Activated T-cell treated with anti-CD3 and anti-CD28 coated beads for 24 hours (primary cell): ENCODE data around the gene MRPS34.

ENCODE experiments used
- DNase-seq: peaks from one replicate; pipeline ENCODE4 v3.0.0-alpha.2; 2020; ENCODE audit warnings: low read depth

MRPS34 gene

GRCh38 chr16:1781758-1782407, 8.9 kb upstream of the MRPS34 start:
- DNase-seq, result no peak

DNA sequence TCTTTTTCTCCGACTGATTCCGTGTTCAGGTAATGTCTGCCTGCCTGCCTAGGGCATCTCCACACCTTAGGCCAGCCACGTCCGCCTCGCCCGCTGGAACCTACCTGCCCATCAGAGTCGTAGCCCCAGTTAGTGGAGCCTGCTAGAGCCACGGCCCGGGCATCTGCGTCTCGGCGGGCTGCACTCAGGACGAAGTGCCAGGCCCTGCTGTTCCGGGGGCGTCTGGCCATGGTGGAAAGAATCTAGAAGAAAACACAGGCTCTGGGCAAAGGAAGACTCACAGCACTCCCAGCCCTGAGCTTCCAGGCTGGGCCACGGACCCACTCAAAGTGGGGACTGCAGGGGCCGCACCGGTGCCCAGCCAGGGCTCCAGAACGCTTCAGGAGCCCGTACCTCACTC, 8.3 kb upstream of the MRPS34 start:
- DNase-seq, result no peak

GRCh38 chr16:1780677-1781072, 7.7 kb upstream of the MRPS34 start:
- DNase-seq, result no peak

- no peak for DNase-seq
Measured at GRCh38 chr16:1779741-1780676, 7.1 kb upstream of the MRPS34 start.

GRCh38 chr16:1779234-1779701, 6.3 kb upstream of the MRPS34 start:
- DNase-seq, result no peak

DNA sequence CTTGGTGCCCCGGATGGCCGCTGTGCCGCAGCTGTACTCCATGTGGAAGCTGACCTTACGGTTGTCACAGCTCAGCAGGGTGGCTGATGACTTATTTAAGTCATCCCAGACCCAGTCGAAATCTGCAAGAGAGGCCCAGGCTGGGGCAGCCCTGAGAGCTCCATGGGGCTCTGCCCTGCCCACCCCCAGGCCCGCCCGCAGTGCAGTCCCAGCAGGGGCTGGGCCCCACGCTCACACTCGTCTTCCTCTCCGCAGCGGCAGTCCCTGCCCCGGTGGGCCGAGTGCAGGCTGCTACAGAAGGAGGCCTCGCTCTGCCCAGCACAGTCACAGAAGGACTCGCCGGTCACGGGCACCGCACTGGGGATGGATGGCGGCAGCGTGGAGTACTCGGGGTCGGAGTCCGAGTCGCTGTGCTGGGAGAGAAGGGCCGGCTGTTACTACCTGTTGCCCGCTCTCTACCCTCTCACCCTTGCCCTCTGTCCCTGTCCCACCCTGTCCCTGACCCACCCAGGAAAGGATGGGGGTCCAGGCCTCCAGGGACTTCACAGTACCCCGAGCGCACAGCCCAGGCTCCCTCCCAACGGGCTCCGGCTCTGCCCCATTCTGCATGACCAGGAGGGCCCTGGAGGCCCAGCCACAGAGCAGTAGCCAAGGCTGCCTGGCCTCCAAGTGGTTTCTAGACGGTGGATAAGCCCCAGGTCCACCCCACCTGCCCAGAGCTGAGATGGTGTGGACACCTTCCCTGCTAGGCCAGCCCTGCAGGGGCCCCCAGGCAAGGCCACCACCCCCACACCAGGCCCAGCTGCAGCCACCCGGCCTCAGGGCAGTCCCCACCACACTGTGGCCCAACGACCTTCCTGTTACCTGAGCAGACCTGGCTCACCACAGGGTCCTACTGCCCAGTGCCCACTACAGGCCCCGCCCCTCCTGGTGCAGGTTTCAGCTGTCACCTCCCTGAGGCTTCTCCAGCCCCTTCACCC, 5.6 kb upstream of the MRPS34 start:
- no peak for DNase-seq

GRCh38 chr16:1777375-1778199, 4.7 kb upstream of the MRPS34 start:
- no peak for DNase-seq

- DNase-seq, result no peak
Measured at GRCh38 chr16:1776991-1777374, 4.0 kb upstream of the MRPS34 start.

DNA sequence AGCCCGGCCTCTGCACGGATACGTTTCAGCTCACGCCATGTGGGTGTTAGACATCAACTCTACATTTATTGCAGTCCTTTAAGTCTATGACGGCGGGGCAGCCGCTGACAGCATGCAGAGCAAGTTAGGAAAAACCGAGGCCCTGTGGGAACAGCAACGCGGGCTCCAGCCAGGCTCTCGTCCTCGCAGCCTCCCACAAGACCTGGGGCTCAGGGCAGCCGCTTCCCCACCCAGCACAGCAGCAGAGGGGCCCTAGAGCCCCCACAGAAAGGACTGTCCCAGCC, 3.7 kb upstream of the MRPS34 start:
- DNase-seq, result no peak

GRCh38 chr16:1775846-1776671, 3.1 kb upstream of the MRPS34 start:
- DNase-seq, result no peak

DNA sequence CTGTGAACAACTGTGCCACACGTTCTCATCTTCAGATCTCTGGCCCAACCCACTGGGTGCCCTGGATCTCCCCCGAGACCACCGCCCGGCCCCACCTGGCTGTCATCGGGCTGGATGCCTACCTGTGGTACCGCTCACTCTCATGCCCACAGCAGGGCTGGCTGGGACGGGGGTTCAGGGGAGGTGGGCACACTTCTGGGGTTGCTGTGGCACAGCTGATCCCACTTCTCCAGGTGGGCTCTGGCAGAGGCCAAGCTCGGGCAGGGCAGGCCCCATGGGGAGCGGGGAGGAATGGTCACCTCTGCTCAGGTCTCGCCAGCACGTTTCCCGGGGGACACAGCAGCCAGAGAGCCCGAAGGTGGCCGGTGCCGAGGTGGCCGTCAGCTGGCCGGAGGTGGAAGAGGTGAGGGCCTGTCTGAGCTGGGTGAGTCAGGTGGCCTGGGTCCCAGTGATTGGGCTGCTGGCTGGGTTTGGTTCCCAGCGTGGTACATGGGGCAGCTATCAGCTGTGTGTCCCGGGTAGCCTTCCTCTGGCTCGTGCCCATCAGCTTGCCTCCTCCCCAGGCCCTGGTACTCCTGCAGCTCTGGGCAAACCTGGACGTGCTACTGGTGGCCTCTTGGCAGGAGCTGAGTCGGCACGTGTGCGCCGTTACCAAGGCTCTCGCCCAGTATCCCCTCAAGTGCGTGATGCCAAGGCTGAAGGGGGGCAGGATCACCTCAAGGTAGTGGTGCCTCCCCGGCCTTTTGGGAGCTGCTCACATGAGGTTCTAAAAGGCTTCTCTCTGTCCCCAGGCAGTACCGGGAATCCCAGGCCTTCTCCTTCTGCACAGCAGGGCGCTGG, 2.3 kb upstream of the MRPS34 start:
- no peak for DNase-seq

DNA sequence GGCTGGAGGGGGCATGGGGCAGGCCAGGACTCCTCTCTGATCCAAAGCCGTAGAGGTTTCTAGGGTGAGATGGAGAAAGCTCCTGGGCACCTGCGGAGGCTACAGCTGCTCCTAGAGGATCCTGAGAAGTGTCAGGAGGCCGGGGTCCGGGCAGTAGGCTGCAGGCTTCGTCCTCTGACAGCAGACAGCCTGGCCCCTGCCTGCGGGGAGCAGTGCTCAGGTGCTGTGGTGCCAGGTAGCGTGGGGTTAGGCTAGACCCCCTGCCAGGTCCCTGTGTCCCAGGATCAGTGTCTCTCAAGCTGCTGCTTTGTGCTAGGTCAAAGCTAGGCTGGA, 1.5 kb upstream of the MRPS34 start:
- DNase-seq, result no peak

- no peak for DNase-seq
Measured at GRCh38 chr16:1773703-1774447, 941 bp upstream of the MRPS34 start.

DNA sequence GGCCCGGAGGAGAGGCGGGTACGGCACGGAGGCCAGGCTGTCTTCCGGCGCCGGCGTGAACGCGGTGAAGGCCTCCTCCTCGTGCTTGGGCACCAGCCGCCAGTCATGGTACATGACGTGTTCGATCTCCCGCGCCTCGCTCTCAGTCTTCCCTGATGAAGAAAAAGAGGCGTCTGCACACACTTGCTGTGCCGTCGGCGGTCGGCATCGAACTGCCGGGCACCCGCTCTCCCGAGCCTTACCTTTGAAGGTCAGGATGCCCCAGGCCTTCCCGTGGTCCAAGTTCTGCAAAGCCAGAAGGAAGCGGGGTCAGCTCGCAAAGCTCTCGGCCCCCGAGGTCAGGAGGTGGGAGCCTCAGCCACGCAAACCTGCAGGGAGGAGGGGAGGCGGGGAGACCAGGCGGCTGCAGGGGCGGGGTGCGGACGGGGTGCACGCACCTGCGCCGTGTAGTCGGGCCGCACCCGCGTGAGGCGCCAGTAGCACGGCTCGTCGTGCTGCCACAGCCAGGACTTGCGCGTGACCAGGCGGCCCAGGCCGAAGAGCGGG, 499 bp downstream of the MRPS34 start, which contains the start of gene EME2:
Gene EME2, plus strand, starts transcription at position 449 of the 546 bp plus-strand sequence. CDS start 418 bp downstream, outside the sequence.
- DNase-seq, result peak; percentile 41

- DNase-seq, result no peak
Measured at GRCh38 chr16:1771864-1772361, 1.0 kb downstream of the MRPS34 start.

DNA sequence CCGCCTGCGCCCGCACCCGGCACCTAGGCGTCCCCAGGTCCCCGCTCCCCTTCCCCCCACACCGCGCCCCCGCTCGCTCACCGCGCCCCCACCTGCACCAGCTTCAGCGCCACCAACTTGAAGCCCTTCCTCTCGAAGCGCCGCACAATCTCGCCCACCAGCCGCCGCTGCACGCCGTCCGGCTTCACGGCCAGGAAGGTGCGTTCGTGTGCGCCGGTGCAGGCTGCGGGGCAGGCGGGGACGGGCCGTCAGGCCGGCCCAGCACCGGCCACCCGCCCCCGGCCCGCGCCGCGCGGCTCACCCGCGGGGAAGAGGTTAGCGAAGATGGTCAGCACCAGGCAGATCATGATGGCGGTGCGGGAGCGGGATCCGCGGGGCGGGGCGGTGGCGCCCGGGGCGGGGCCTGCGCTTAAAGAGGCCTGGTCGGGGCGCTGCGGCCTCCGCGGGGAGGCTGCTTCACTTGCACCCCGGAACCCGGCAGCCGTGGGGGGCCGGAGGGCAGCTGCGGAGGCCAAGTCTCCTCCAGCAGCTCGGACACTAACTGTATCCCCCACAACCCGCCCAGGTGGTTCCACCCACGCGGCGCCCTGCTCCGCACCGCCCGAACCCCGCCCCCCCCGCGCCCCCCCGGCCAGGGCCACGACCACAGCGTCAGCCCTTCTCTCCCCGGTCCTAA, 1.6 kb downstream of the MRPS34 start, which contains the start of gene NME3:
Gene NME3, minus strand, starts transcription at position 356 of the 676 bp plus-strand sequence. Its CDS starts 9 bp downstream, at position 347.
- peak; percentile 73 for DNase-seq

GRCh38 chr16:1770328-1771187, 2.4 kb downstream of the MRPS34 start:
- DNase-seq, result peak; percentile 45
